H9 (cell line): ENCODE data around the gene EIF4E2. TPM values are rescaled to one million over a fixed set of nuclear protein-coding genes. Genes with fewer than 3 reads are reported as not detected.

ENCODE experiments used
- DNase-seq: peaks from one replicate; pipeline ENCODE4 v3.0.0-alpha.2; 2017
- H2AFZ ChIP-seq: one replicate; pipeline ENCODE4 v1.6.1; 2013; ENCODE audit warnings: mild to moderate bottlenecking, low read length, control low read depth, moderate library complexity
- H2AK5ac ChIP-seq: 2 replicates; pipeline ENCODE4 v1.6.1; 2013; ENCODE audit warnings: low read length, control low read depth, mixed read lengths; ENCODE audit not compliant: insufficient read length
- H2BK120ac ChIP-seq: one replicate; pipeline ENCODE4 v1.6.1; 2013; ENCODE audit warnings: low read depth, mild to moderate bottlenecking, low read length, control low read depth, inconsistent platforms; ENCODE audit not compliant: poor library complexity, severe bottlenecking
- H2BK12ac ChIP-seq: 2 replicates; pipeline ENCODE4 v1.6.1; 2013; ENCODE audit warnings: low read length, control low read depth, mixed read lengths, low read depth; ENCODE audit not compliant: insufficient read length
- H2BK15ac ChIP-seq: 2 replicates; pipeline ENCODE4 v1.6.1; 2013; ENCODE audit warnings: low read depth, low read length, control low read depth
- H2BK20ac ChIP-seq: one replicate; pipeline ENCODE4 v1.6.1; 2013; ENCODE audit warnings: low read depth, mild to moderate bottlenecking, low read length, control low read depth, inconsistent platforms; ENCODE audit not compliant: poor library complexity, severe bottlenecking
- H2BK5ac ChIP-seq: 2 replicates; pipeline ENCODE4 v1.6.1; 2013; ENCODE audit warnings: low read length, control low read depth, mixed read lengths; ENCODE audit not compliant: insufficient read length
- H3K14ac ChIP-seq: 2 replicates; pipeline ENCODE4 v1.6.1; 2013; ENCODE audit warnings: low read length, control low read depth; ENCODE audit not compliant: insufficient read depth
- H3K18ac ChIP-seq: 2 replicates; pipeline ENCODE4 v1.6.1; 2013; ENCODE audit warnings: low read depth, mild to moderate bottlenecking, mixed read lengths, low read length, control low read depth; ENCODE audit not compliant: insufficient read length
- H3K23ac ChIP-seq: 2 replicates; pipeline ENCODE4 v1.6.1; 2013; ENCODE audit warnings: low read length, control low read depth, mixed read lengths, low read depth; ENCODE audit not compliant: insufficient read length
- H3K23me2 ChIP-seq: 2 replicates; pipeline ENCODE4 v1.6.1; 2013; ENCODE audit warnings: low read depth, mild to moderate bottlenecking, mixed read lengths, low read length, control low read depth; ENCODE audit not compliant: insufficient read length, poor library complexity, severe bottlenecking
- H3K27ac ChIP-seq: 2 replicates; pipeline ENCODE4 v1.5.1; 2013; ENCODE audit warnings: low read length, control low read depth, mixed read lengths, low read depth; ENCODE audit not compliant: insufficient read length
- H3K27me3 ChIP-seq: 2 replicates; pipeline ENCODE4 v1.6.1; 2013; ENCODE audit warnings: low read length, control low read depth, inconsistent platforms; ENCODE audit not compliant: insufficient read depth
- H3K4ac ChIP-seq: 2 replicates; pipeline ENCODE4 v1.6.1; 2013; ENCODE audit warnings: low read depth, mild to moderate bottlenecking, control low read depth, inconsistent platforms, low read length, moderate library complexity
- H3K4me1 ChIP-seq: 2 replicates; pipeline ENCODE4 v1.6.1; 2013; ENCODE audit warnings: low read length, control low read depth, inconsistent platforms; ENCODE audit not compliant: insufficient read depth
- H3K4me2 ChIP-seq: 2 replicates; pipeline ENCODE4 v1.6.1; 2013; ENCODE audit warnings: low read length, control low read depth, mixed read lengths; ENCODE audit not compliant: insufficient read length, insufficient read depth
- H3K56ac ChIP-seq: 2 replicates; pipeline ENCODE4 v1.6.1; 2013; ENCODE audit warnings: low read depth, mild to moderate bottlenecking, mixed read lengths, low read length, control low read depth; ENCODE audit not compliant: insufficient read length
- H3K79me1 ChIP-seq: 2 replicates; pipeline ENCODE4 v1.6.1; 2013; ENCODE audit warnings: low read depth, mild to moderate bottlenecking, moderate library complexity, low read length, control low read depth, inconsistent platforms; ENCODE audit not compliant: insufficient read depth, poor library complexity, severe bottlenecking
- H3K79me2 ChIP-seq: 2 replicates; pipeline ENCODE4 v1.6.1; 2013; ENCODE audit warnings: low read length, control low read depth, inconsistent platforms; ENCODE audit not compliant: insufficient read depth
- H3K9ac ChIP-seq: 2 replicates; pipeline ENCODE4 v1.6.1; 2013; ENCODE audit warnings: low read length, control low read depth, mixed read lengths; ENCODE audit not compliant: insufficient read length; ENCODE audit errors: extremely low read depth
- H3K9me3 ChIP-seq: one replicate; pipeline ENCODE4 v1.6.1; 2013; ENCODE audit warnings: low read depth, low read length, inconsistent platforms; ENCODE audit not compliant: control insufficient read depth
- H3T11ph ChIP-seq: one replicate; pipeline ENCODE4 v1.6.1; 2013; ENCODE audit warnings: mild to moderate bottlenecking, low read length, control low read depth, inconsistent platforms
- H4K20me1 ChIP-seq: one replicate; pipeline ENCODE4 v1.6.1; 2013; ENCODE audit not compliant: control insufficient read depth, insufficient read length, insufficient read depth
- H4K5ac ChIP-seq: 2 replicates; pipeline ENCODE4 v1.6.1; 2013; ENCODE audit warnings: low read depth, mild to moderate bottlenecking, mixed read lengths, low read length, control low read depth; ENCODE audit not compliant: insufficient read length
- H4K8ac ChIP-seq: replicated peaks from 2 replicates; pipeline ENCODE4 v1.6.1; 2013; ENCODE audit warnings: low read length, control low read depth, mixed read lengths, low read depth; ENCODE audit not compliant: insufficient read length
- H4K91ac ChIP-seq: 2 replicates; pipeline ENCODE4 v1.6.1; 2013; ENCODE audit warnings: low read depth, mild to moderate bottlenecking, moderate library complexity, mixed read lengths, low read length, control low read depth; ENCODE audit not compliant: insufficient read length
- H3K27ac Mint-ChIP-seq, 3 experiments: 2 replicates in 2 of 3; 3 replicates in 1 of 3; pipeline ENCODE4 v1.8.0; 2020 to 2021; ENCODE audit warnings: mixed read lengths in 3 of 3, mild to moderate bottlenecking in 1 of 3, moderate library complexity in 1 of 3
- H3K27me3 Mint-ChIP-seq: 2 replicates; pipeline ENCODE4 v1.8.0; 2021; ENCODE audit warnings: low read depth, mild to moderate bottlenecking, moderate library complexity, mixed read lengths
- H3K36me3 Mint-ChIP-seq, 3 experiments: 2 replicates in 2 of 3; 3 replicates in 1 of 3; pipeline ENCODE4 v1.8.0; 2020 to 2021; ENCODE audit warnings: low read depth in 3 of 3, mixed read lengths in 3 of 3; ENCODE audit not compliant: insufficient read depth in 1 of 3
- H3K4me1 Mint-ChIP-seq, 2 experiments: 2 replicates each; pipeline ENCODE4 v1.8.0; 2020; ENCODE audit warnings: mixed read lengths in 2 of 2
- H3K4me3 Mint-ChIP-seq, 2 experiments: 2 replicates in 1 of 2; 3 replicates in 1 of 2; pipeline ENCODE4 v1.8.0; 2020 to 2021; ENCODE audit warnings: mild to moderate bottlenecking in 2 of 2, mixed read lengths in 2 of 2, moderate library complexity in 1 of 2
- H3K9me3 Mint-ChIP-seq, 2 experiments: 2 replicates in 1 of 2; 3 replicates in 1 of 2; pipeline ENCODE4 v1.8.0; 2020; ENCODE audit warnings: mild to moderate bottlenecking in 2 of 2, mixed read lengths in 2 of 2, moderate library complexity in 1 of 2
- CTCF ChIP-seq: fragments of 200-600 bp; sonication (generic); conservative IDR thresholded peaks from 3 replicates; pipeline ENCODE4 v1.8.0; 2021; ENCODE audit warnings: antibody characterized with exemption, mild to moderate bottlenecking
- WGBS: extraction: QIAGEN DNeasy Blood & Tissue Kit; methylation state at CpG from one replicate; pipeline ENCODE4 v1.1.7; 2013; ENCODE audit warnings: missing lambda C conversion rate, low lambda C conversion rate, mixed read lengths; ENCODE audit not compliant: insufficient read length; ENCODE audit errors: extremely low coverage; 5-methylcytosine and 5-hydroxymethylcytosine counted together
- total RNA-seq: library from RNA; stranded (reverse); gene quantifications from 2 replicates; pipeline ENCODE4 v1.2.1, GENCODE V29; 2021

The EIF4E2 gene
- total RNA-seq, 1 experiment from 2014 or later = 109 TPM

GRCh38 chr2:232609607-232610006 is 59.1 kb downstream of the EIF4E2 start:
- Mint-ChIP-seq H3K27ac (peak overlapping the region in 1 of 3 experiments; percentile 29; a peak in 1 of 7 replicates), H3K27me3 (peaks cover 4% of the 10 kb centered on the region), H3K9me3 (peaks cover 0 to 5% of the 10 kb centered on the region in 2 experiments; a peak in 3 of 5 replicates), H3K4me1 (no peaks in the 10 kb centered on the region; a peak in 1 of 4 replicates), H3K36me3 (no peaks in the 10 kb centered on the region), H3K4me3 (no peak overlapping the region)
- H3K4me1 ChIP-seq = no peaks in the 10 kb centered on the region
- H3K9ac ChIP-seq = no peak overlapping the region
- H3K27me3 ChIP-seq = no peaks in the 10 kb centered on the region
- no peak overlapping the region for H3K4ac ChIP-seq
- no peak overlapping the region for H4K5ac ChIP-seq
- no peak overlapping the region for H2AFZ ChIP-seq
- WGBS = no CpG with 5 or more reads among the region's 8 CpGs
- H3K4me2 ChIP-seq = no peak overlapping the region
- no peak overlapping the region for H3K27ac ChIP-seq
- H3K79me2 ChIP-seq = no peaks in the 10 kb centered on the region
- H3K79me1 ChIP-seq = no peaks in the 10 kb centered on the region
- peaks cover 3% of the 10 kb centered on the region for H3K23me2 ChIP-seq
- H2BK120ac ChIP-seq = no peak overlapping the region
- H2AK5ac ChIP-seq = no peak overlapping the region
- no peaks in the 10 kb centered on the region for H3K9me3 ChIP-seq
- TF ChIP-seq CTCF = no peak
- H3T11ph ChIP-seq = no peak overlapping the region
- no peak overlapping the region for H2BK20ac ChIP-seq
- no peak for DNase-seq
- no peak overlapping the region for H2BK5ac ChIP-seq
- H2BK12ac ChIP-seq = no peak overlapping the region
- H3K56ac ChIP-seq = no peak overlapping the region
- no peak overlapping the region for H3K23ac ChIP-seq
- H3K14ac ChIP-seq = no peak overlapping the region
- no peak overlapping the region for H3K18ac ChIP-seq
- H4K91ac ChIP-seq = no peak overlapping the region
- H2BK15ac ChIP-seq = no peak overlapping the region
- H4K20me1 ChIP-seq = no peaks in the 10 kb centered on the region
- no peak overlapping the region for H4K8ac ChIP-seq
